Measurements from ENCODE around the gene ABCA2.

DNA sequence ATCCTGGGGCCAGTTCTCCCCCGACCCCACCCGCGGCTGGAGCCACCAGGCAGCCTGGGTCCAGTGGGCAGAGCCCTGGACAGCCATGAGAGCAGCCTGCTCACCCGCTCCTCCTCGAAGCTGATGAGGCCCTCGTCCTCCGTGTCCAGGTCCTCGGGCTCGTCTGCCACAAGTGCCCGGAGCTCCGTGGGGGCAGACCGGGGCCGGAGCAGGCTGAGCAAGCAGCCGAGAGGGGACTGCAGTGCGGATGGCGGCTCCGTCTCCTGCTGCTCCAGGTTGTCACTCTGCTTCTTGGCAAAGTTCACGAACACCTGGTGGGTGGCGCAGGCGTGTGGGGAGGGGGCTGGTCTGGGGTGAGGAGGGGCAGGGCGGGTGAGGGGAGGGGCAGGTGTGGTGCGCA lies 19.7 kb downstream of the ABCA2 start:
- TF ChIP-seq, protein P1, sequence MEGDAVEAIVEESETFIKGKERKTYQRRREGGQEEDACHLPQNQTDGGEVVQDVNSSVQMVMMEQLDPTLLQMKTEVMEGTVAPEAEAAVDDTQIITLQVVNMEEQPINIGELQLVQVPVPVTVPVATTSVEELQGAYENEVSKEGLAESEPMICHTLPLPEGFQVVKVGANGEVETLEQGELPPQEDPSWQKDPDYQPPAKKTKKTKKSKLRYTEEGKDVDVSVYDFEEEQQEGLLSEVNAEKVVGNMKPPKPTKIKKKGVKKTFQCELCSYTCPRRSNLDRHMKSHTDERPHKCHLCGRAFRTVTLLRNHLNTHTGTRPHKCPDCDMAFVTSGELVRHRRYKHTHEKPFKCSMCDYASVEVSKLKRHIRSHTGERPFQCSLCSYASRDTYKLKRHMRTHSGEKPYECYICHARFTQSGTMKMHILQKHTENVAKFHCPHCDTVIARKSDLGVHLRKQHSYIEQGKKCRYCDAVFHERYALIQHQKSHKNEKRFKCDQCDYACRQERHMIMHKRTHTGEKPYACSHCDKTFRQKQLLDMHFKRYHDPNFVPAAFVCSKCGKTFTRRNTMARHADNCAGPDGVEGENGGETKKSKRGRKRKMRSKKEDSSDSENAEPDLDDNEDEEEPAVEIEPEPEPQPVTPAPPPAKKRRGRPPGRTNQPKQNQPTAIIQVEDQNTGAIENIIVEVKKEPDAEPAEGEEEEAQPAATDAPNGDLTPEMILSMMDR (IDR thresholded peaks at IDR 0.05): no peak
- TF ChIP-seq EZH2 (IDR thresholded peaks at IDR 0.05): no peak
